Esophagus muscularis mucosa (tissue), 3 donors: Measurements from ENCODE around the gene RNF20.
A peak's percentile ranks its signal among the peaks of the same experiment; 100 is the strongest.

ENCODE experiments used
- POLR2AphosphoS5 ChIP-seq, 2 donors: sonication (generic); formaldehyde crosslinking; IDR thresholded peaks; one replicate each; pipeline ENCODE4 v1.6.1; 2017; ENCODE audit warnings: antibody characterized with exemption in 2 of 2
- TF ChIP-seq, protein P1 (sequence below), 3 experiments: fragments of 200-600 bp in 2 of 3; fragments of 450-650 bp in 1 of 3; sonication (generic) in 2 of 3; IDR thresholded peaks; one replicate each; pipeline ENCODE4 v1.5.1; 2017 to 2019; ENCODE audit warnings: antibody characterized with exemption in 3 of 3, mild to moderate bottlenecking in 2 of 3, moderate library complexity in 1 of 3

DNA sequence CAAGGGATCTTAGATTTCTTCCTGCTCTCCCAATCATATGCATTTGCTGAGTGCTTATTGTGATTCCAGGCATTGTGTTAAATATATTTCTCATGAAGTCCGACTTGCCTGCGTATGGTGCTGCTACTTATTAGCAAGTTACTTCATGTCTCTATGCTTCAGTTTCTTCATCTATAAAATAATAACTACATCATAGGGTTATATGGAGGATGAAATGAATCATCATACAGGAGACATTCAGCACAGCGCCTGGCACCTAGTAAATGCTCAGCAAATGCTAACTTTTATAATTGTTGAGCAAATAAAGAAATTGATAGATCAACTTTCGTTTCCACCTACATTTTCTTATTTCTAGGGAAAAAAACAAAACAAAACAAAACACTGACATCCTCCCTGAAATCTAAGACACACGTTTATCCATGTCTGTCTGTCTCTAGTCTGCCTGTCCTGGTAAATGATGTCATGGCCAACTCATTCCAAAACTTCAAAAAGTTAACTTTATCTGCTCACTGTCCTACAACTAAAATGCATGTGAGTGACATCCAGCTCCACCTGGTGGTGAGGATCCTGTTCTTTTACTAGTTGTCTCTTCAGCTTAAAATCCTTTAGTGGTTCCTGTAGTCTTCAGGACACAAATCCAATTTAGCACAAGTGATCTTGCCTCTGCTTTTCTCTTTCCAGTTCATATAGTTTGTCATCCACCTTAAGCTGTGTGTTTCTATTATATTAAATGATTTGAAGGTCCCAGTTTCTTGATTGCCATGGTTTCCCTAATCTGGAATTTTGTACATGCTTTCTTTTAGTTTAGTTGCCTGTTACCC lies 33.5 kb downstream of the RNF20 start:
- TF ChIP-seq POLR2AphosphoS5 (IDR thresholded peaks at IDR 0.05): no peak
- TF ChIP-seq, protein P1, sequence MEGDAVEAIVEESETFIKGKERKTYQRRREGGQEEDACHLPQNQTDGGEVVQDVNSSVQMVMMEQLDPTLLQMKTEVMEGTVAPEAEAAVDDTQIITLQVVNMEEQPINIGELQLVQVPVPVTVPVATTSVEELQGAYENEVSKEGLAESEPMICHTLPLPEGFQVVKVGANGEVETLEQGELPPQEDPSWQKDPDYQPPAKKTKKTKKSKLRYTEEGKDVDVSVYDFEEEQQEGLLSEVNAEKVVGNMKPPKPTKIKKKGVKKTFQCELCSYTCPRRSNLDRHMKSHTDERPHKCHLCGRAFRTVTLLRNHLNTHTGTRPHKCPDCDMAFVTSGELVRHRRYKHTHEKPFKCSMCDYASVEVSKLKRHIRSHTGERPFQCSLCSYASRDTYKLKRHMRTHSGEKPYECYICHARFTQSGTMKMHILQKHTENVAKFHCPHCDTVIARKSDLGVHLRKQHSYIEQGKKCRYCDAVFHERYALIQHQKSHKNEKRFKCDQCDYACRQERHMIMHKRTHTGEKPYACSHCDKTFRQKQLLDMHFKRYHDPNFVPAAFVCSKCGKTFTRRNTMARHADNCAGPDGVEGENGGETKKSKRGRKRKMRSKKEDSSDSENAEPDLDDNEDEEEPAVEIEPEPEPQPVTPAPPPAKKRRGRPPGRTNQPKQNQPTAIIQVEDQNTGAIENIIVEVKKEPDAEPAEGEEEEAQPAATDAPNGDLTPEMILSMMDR (IDR thresholded peaks at IDR 0.05): peak in 1 of 3 experiments; percentile 9
